MM.1S (cell line): ENCODE results near the gene CMIP.

Experiments
- DNase-seq: peaks from one replicate; pipeline ENCODE4 v3.0.0-alpha.2; 2015
- H2AFZ ChIP-seq: fragments of 300-600 bp; sonication (generic); 2 replicates; pipeline ENCODE4 v1.6.0; 2016; ENCODE audit warnings: antibody characterized with exemption, low read length
- H3F3A ChIP-seq: fragments of 300-600 bp; sonication (generic); 2 replicates; pipeline ENCODE4 v1.6.1; 2016; ENCODE audit warnings: mild to moderate bottlenecking, antibody characterized with exemption, low read length, moderate library complexity, mixed read lengths; ENCODE audit not compliant: insufficient read depth
- H3K27ac ChIP-seq: fragments of 300-600 bp; sonication (generic); 2 replicates; pipeline ENCODE4 v1.5.1; 2016; ENCODE audit warnings: mild to moderate bottlenecking, low read length
- H3K27me3 ChIP-seq: fragments of 300-600 bp; sonication (generic); replicated peaks from 2 replicates; pipeline ENCODE4 v1.6.0; 2016; ENCODE audit warnings: low read length; ENCODE audit not compliant: insufficient read depth
- H3K36me3 ChIP-seq: fragments of 300-600 bp; sonication (generic); replicated peaks from 2 replicates; pipeline ENCODE4 v1.6.1; 2016; ENCODE audit warnings: mild to moderate bottlenecking, low read length, mixed read lengths; ENCODE audit not compliant: insufficient read depth
- H3K4me1 ChIP-seq: fragments of 300-600 bp; sonication (generic); 2 replicates; pipeline ENCODE4 v1.6.1; 2016; ENCODE audit warnings: low read length, mixed read lengths
- H3K4me2 ChIP-seq: fragments of 300-600 bp; sonication (generic); 2 replicates; pipeline ENCODE4 v1.6.0; 2016; ENCODE audit warnings: low read depth, low read length
- H3K4me3 ChIP-seq: fragments of 300-600 bp; sonication (generic); 2 replicates; pipeline ENCODE4 v1.5.1; 2016; ENCODE audit warnings: low read length, mixed read lengths
- H3K79me2 ChIP-seq: fragments of 300-600 bp; sonication (generic); 2 replicates; pipeline ENCODE4 v1.6.1; 2016; ENCODE audit warnings: mixed run types, low read length, mixed read lengths
- H3K9ac ChIP-seq: fragments of 300-600 bp; sonication (generic); 2 replicates; pipeline ENCODE4 v1.6.1; 2016; ENCODE audit warnings: low read length, mixed read lengths
- H3K9me2 ChIP-seq: fragments of 300-600 bp; sonication (generic); replicated peaks from 2 replicates; pipeline ENCODE4 v1.6.1; 2016; ENCODE audit warnings: mild to moderate bottlenecking, low read length, mixed read lengths; ENCODE audit not compliant: insufficient read depth
- H3K9me3 ChIP-seq: fragments of 300-600 bp; sonication (generic); replicated peaks from 2 replicates; pipeline ENCODE4 v1.6.1; 2016; ENCODE audit warnings: mild to moderate bottlenecking, low read length, mixed read lengths; ENCODE audit not compliant: insufficient read depth
- H4K20me1 ChIP-seq: fragments of 300-600 bp; sonication (generic); 2 replicates; pipeline ENCODE4 v1.6.1; 2016; ENCODE audit warnings: mild to moderate bottlenecking, low read length, moderate library complexity, mixed read lengths; ENCODE audit not compliant: insufficient read depth
- EZH2 ChIP-seq: fragments of 300-600 bp; sonication (generic); optimal IDR thresholded peaks from 2 replicates; pipeline ENCODE3; 2017; ENCODE audit warnings: low read depth, mild to moderate bottlenecking, antibody characterized with exemption, low read length, mixed read lengths
- EZH2phosphoT487 ChIP-seq: fragments of 300-600 bp; sonication (generic); IDR thresholded peaks from 2 replicates; pipeline ENCODE4 v1.6.1; 2018; ENCODE audit warnings: antibody characterized with exemption, low read length
- TF ChIP-seq, protein P1 (sequence below): fragments of 300-600 bp; sonication (generic); IDR thresholded peaks from 2 replicates; pipeline ENCODE4 v1.5.1; 2016; ENCODE audit warnings: antibody characterized with exemption, low read length, mixed read lengths

The CMIP gene

GRCh38 chr16:81651758-81652718 is 207.4 kb downstream of the CMIP start:
- Histone ChIP-seq H3K27me3 (no peaks in the 10 kb centered on the region), H3K27ac (peak overlapping the region; percentile 100), H3K36me3 (no peaks in the 10 kb centered on the region), H3K4me3 (peak overlapping the region; percentile 70), H3K9me3 (no peaks in the 10 kb centered on the region), H3K9me2 (no peaks in the 10 kb centered on the region), H3F3A (peaks cover 20% of the 10 kb centered on the region), H3K4me2 (peak overlapping the region; percentile 89), H3K4me1 (peaks cover 38% of the 10 kb centered on the region), H2AFZ (no peak overlapping the region), H4K20me1 (no peaks in the 10 kb centered on the region), H3K9ac (peak overlapping the region; percentile 94), H3K79me2 (peaks cover 48% of the 10 kb centered on the region)
- DNase-seq: peak; percentile 13
- no peak for TF ChIP-seq EZH2
- TF ChIP-seq, protein P1, sequence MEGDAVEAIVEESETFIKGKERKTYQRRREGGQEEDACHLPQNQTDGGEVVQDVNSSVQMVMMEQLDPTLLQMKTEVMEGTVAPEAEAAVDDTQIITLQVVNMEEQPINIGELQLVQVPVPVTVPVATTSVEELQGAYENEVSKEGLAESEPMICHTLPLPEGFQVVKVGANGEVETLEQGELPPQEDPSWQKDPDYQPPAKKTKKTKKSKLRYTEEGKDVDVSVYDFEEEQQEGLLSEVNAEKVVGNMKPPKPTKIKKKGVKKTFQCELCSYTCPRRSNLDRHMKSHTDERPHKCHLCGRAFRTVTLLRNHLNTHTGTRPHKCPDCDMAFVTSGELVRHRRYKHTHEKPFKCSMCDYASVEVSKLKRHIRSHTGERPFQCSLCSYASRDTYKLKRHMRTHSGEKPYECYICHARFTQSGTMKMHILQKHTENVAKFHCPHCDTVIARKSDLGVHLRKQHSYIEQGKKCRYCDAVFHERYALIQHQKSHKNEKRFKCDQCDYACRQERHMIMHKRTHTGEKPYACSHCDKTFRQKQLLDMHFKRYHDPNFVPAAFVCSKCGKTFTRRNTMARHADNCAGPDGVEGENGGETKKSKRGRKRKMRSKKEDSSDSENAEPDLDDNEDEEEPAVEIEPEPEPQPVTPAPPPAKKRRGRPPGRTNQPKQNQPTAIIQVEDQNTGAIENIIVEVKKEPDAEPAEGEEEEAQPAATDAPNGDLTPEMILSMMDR: no peak
- no peak for TF ChIP-seq EZH2phosphoT487

DNA sequence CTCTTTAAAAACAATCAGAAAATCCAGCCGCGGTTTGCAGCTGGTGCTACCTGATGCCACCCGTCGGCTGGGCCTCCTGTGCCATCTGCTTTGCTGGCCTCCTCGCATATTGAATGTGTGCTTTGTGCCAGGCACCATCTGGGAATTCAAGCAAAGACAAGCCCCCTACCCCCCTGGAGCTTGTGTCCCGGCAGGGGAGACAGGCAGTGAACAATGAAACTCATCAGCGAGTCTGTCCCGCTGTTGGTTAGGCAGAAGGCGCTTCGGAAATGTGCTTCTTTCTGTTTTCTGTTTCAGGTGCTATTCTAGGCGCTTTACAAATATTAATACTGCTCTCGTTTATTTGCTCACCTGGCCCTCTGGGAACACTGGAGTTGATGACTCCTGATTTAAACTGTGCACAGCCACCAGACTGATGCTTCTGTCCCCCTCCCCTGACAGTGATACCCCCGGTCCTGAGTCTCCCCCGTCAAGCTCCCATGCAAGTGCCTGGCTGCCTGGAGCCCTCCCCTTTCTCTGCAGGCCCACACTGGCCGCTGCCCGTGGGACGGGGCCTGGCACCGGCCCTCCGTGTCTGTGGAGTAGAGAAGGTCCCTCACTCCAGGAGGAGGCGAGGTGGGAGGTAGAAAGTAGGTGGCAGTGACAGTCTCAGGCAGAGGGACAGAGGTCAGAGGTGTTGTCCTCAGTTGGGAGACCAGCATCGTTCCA is 208.3 kb downstream of the CMIP start:
- Histone ChIP-seq H3K9me2 (no peaks in the 10 kb centered on the region), H3K9ac (peak overlapping the region; percentile 94), H3K79me2 (peaks cover 42% of the 10 kb centered on the region), H3K27ac (peak overlapping the region; percentile 100), H3K27me3 (no peaks in the 10 kb centered on the region), H3K9me3 (no peaks in the 10 kb centered on the region), H3F3A (peaks cover 24% of the 10 kb centered on the region), H3K4me2 (peak overlapping the region; percentile 89), H2AFZ (no peak overlapping the region), H4K20me1 (no peaks in the 10 kb centered on the region), H3K36me3 (no peaks in the 10 kb centered on the region), H3K4me3 (peak overlapping the region; percentile 70), H3K4me1 (peaks cover 45% of the 10 kb centered on the region)
- TF ChIP-seq EZH2 (no peak), EZH2phosphoT487 (no peak)
- TF ChIP-seq, protein P1: no peak
- DNase-seq: peak; percentile 70

- H3K9me3 ChIP-seq: no peaks in the 10 kb centered on the region
- no peak overlapping the region for H3K9ac ChIP-seq
- H3K4me1 ChIP-seq: peaks cover 43% of the 10 kb centered on the region
- no peak overlapping the region for H3K4me2 ChIP-seq
- H3K79me2 ChIP-seq: peaks cover 42% of the 10 kb centered on the region
- H3K4me3 ChIP-seq: no peak overlapping the region
- TF ChIP-seq, protein P1: no peak
- no peak for TF ChIP-seq EZH2phosphoT487
- TF ChIP-seq EZH2: no peak
- no peaks in the 10 kb centered on the region for H4K20me1 ChIP-seq
- H2AFZ ChIP-seq: no peak overlapping the region
- no peaks in the 10 kb centered on the region for H3K36me3 ChIP-seq
- no peaks in the 10 kb centered on the region for H3K27me3 ChIP-seq
- H3K27ac ChIP-seq: no peak overlapping the region; the same call in 1 of the 2 replicates
- H3F3A ChIP-seq: peaks cover 24% of the 10 kb centered on the region
- no peak for DNase-seq
- H3K9me2 ChIP-seq: no peaks in the 10 kb centered on the region
These were observed 209.7 kb downstream of the CMIP start for GRCh38 chr16:81654346-81654745.
